HuH-7.5 (cell line): ENCODE measurements around the gene MKRN3.

Experiments used
- DNase-seq: peaks from one replicate; pipeline ENCODE4 v3.0.0; 2011; ENCODE audit warnings: low spot score

MKRN3 gene

GRCh38 chr15:23565395-23566070 lies at the start of gene MKRN3:
Gene MKRN3, plus strand, starts transcription at chr15:23565674. Its CDS starts 109 bp downstream, at chr15:23565783.
- DNase-seq, result peak; percentile 54

- no peak for DNase-seq
Measured at GRCh38 chr15:23516866-23517265, 48.6 kb upstream of the MKRN3 start.

- DNase-seq, result no peak
Measured at GRCh38 chr15:23518104-23518503, 47.4 kb upstream of the MKRN3 start.

- no peak for DNase-seq
Measured at GRCh38 chr15:23524816-23525215, 40.7 kb upstream of the MKRN3 start.

GRCh38 chr15:23529891-23530290 lies 35.6 kb upstream of the MKRN3 start:
- DNase-seq, result no peak

- DNase-seq, result no peak
Measured at GRCh38 chr15:23532024-23532423, 33.5 kb upstream of the MKRN3 start.

GRCh38 chr15:23536659-23537058 lies 28.8 kb upstream of the MKRN3 start:
- DNase-seq, result no peak

GRCh38 chr15:23538648-23539047 lies 26.8 kb upstream of the MKRN3 start:
- no peak for DNase-seq

GRCh38 chr15:23539892-23540291 lies 25.6 kb upstream of the MKRN3 start:
- DNase-seq, result no peak

- no peak for DNase-seq
Measured at GRCh38 chr15:23546158-23546557, 19.3 kb upstream of the MKRN3 start.

- DNase-seq, result no peak
Measured at GRCh38 chr15:23548071-23548470, 17.4 kb upstream of the MKRN3 start.

GRCh38 chr15:23561914-23562313 lies 3.6 kb upstream of the MKRN3 start:
- DNase-seq, result no peak

GRCh38 chr15:23564821-23565394 lies 566 bp upstream of the MKRN3 start:
- no peak for DNase-seq

GRCh38 chr15:23566071-23566554 lies 639 bp downstream of the MKRN3 start:
- DNase-seq, result no peak

GRCh38 chr15:23566651-23567050 lies 1.2 kb downstream of the MKRN3 start:
- DNase-seq, result no peak

GRCh38 chr15:23567921-23568320 lies 2.4 kb downstream of the MKRN3 start:
- DNase-seq, result no peak

- no peak for DNase-seq
Measured at GRCh38 chr15:23569151-23569925, 3.9 kb downstream of the MKRN3 start.

- DNase-seq, result no peak
Measured at GRCh38 chr15:23570486-23570885, 5.0 kb downstream of the MKRN3 start.

GRCh38 chr15:23572844-23573243 lies 7.4 kb downstream of the MKRN3 start:
- no peak for DNase-seq

GRCh38 chr15:23574742-23575141 lies 9.3 kb downstream of the MKRN3 start:
- DNase-seq, result no peak

GRCh38 chr15:23576061-23576460 lies 10.6 kb downstream of the MKRN3 start:
- DNase-seq, result no peak

- DNase-seq, result no peak
Measured at GRCh38 chr15:23578521-23579150, 13.2 kb downstream of the MKRN3 start.

GRCh38 chr15:23588268-23588667 lies 22.8 kb downstream of the MKRN3 start:
- DNase-seq, result no peak
